Spleen (tissue), 11 donors: ENCODE measurements around the gene MRGPRD. TPM values are rescaled to one million over a fixed set of nuclear protein-coding genes. Genes with fewer than 3 reads are reported as not detected.

Experiments used
- DNase-seq: peaks from one replicate; pipeline ENCODE4 v3.0.0-alpha.2; 2020
- H3K27ac ChIP-seq, 8 donors: fragments of 200-600 bp; sonication (generic) in 7 of 8; 1 replicate in 4 of 8; 2 replicates in 4 of 8; pipeline versions ENCODE4 v1.5.0 to v1.8.0; 2016 to 2021; ENCODE audit warnings: inconsistent platforms in 4 of 8, mild to moderate bottlenecking in 4 of 8, moderate library complexity in 1 of 8
- H3K27me3 ChIP-seq, 7 donors: fragments of 200-600 bp; sonication (generic) in 6 of 7; replicated peaks in 1 of 7; 1 replicate in 4 of 7; 2 replicates in 3 of 7; pipeline versions ENCODE4 v1.5.0 to v1.8.0; 2016 to 2021; ENCODE audit warnings: inconsistent platforms in 3 of 7, mild to moderate bottlenecking in 1 of 7
- H3K36me3 ChIP-seq, 6 donors: fragments of 200-600 bp; sonication (generic) in 5 of 6; 1 replicate in 4 of 6; 2 replicates in 2 of 6; pipeline versions ENCODE4 v1.5.0 to v1.8.0; 2016 to 2021; ENCODE audit warnings: inconsistent platforms in 2 of 6
- H3K4me1 ChIP-seq, 6 donors: fragments of 200-600 bp; sonication (generic) in 5 of 6; 1 replicate in 3 of 6; 2 replicates in 3 of 6; pipeline versions ENCODE4 v1.5.0 to v1.8.0; 2016 to 2021; ENCODE audit warnings: inconsistent platforms in 3 of 6
- H3K4me3 ChIP-seq, 8 donors: fragments of 200-600 bp; sonication (generic) in 7 of 8; 1 replicate in 4 of 8; 2 replicates in 4 of 8; pipeline versions ENCODE4 v1.5.0 to v1.8.0; 2016 to 2021; ENCODE audit warnings: inconsistent platforms in 4 of 8, mild to moderate bottlenecking in 4 of 8, moderate library complexity in 2 of 8
- H3K9me3 ChIP-seq, 8 donors: fragments of 200-600 bp; sonication (generic) in 7 of 8; 1 replicate in 4 of 8; 2 replicates in 4 of 8; pipeline versions ENCODE4 v1.5.0 to v1.8.0; 2016 to 2021; ENCODE audit warnings: inconsistent platforms in 4 of 8
- POLR2A ChIP-seq, 3 donors: fragments of 450-650 bp; IDR thresholded peaks; one replicate each; pipeline ENCODE4 v1.5.1; 2017; ENCODE audit warnings: antibody characterized with exemption in 3 of 3, mild to moderate bottlenecking in 1 of 3
- POLR2AphosphoS5 ChIP-seq, 3 donors: sonication (generic); formaldehyde crosslinking; IDR thresholded peaks; one replicate each; pipeline ENCODE4 v1.5.1; 2017; ENCODE audit warnings: antibody characterized with exemption in 3 of 3
- WGBS, 5 donors: extraction: QIAGEN DNeasy Blood & Tissue Kit in 3 of 5; methylation state at CpG; one replicate each; pipeline versions ENCODE4 v1.1.5 to v1.1.7; 2013 to 2018; 5-methylcytosine and 5-hydroxymethylcytosine counted together
- intact Hi-C: fragments of 100-400 bp; cut with DNase I; formaldehyde crosslinking; loops from one replicate; pipeline ENCODE4 v1.15.0; 2023; ENCODE audit warnings: low total_unique reads
- polyA plus RNA-seq, 3 donors: library from polyadenylated mRNA; stranded (reverse); fragments of 200-250 nt; gene quantifications; one replicate each; pipeline ENCODE4 v1.2.1, GENCODE V29; 2013
- total RNA-seq, 7 donors: library from RNA; depleted of rRNA in 3 of 7; stranded (reverse); fragments of >200 nt in 3 of 7; fragmentation: NEBNext Ultra II Directional in 4 of 7; extraction: Animal tissue kit (Norgen Biotek cat#: 25700) in 4 of 7; gene quantifications; one replicate each; pipeline versions ENCODE4 v1.1.0 to v1.2.1, GENCODE V29; 2016 to 2021
- TF ChIP-seq, protein P1 (sequence below), 11 experiments: fragments of 200-600 bp in 7 of 11; fragments of 450-650 bp in 4 of 11; sonication (generic) in 4 of 11; IDR thresholded peaks in 8 of 11; conservative IDR thresholded peaks in 3 of 11; 1 replicate in 7 of 11; 2 replicates in 4 of 11; pipeline versions ENCODE4 v1.4.0 to v1.8.0; 2016 to 2021; ENCODE audit warnings: antibody characterized with exemption in 11 of 11, inconsistent platforms in 4 of 11, mild to moderate bottlenecking in 1 of 11
- donor health status: healthy with polysubstance abuse.
- donor health status: DM: no; HTN: no; CAD: no; lungs with moderate emphysema.
- donor health status: DM: no; HTN: no; CAD: no.
- donor health status: Bipolar disorder and iron deficiency.
- donor health status: healthy.
- donor health status: DM: no; HTN: no; CAD: no.
- donor health status: DM: yes; HTN: yes; CAD: no.

The MRGPRD gene
- total and polyA plus RNA-seq, 10 donors = not detected

DNA sequence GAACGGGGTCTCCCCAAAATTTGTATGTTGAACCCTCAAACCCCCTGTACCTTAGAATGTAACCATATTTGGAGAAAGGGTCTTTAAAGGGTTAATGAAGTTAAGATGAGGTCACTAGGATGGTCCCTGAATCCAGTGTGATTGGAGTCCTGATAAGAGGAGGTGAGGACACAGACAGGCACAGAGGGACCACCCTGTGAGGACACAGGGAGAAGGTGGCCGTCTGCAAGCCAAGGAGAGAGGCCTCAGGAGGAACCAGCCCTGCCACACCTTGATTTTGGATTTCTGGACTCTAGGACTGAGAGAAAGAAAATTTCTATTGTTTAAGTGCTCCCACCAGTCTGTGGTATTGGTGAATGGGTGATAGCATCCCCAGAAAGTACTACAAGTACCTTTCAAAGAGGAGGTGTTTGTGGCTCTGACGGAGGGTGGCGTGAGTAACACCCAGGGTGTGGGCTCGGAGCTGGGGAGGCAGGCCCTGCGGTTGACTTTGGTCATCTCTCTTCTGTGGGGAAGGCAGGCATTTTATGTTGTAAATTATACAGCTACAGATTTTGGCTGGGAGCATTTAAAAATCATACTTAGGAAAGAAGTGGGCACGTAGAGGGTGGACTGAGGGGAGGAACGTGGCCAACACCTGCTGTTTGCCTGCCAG, 18.4 kb upstream of the MRGPRD start:
- Histone ChIP-seq H3K9me3 (no peaks in the 10 kb centered on the region), H3K4me3 (no peak overlapping the region), H3K27me3 (peaks cover 0 to 71% (median 0%) of the 10 kb centered on the region in 7 donors), H3K36me3 (peaks cover 0 to 6% (median 0%) of the 10 kb centered on the region in 6 donors), H3K27ac (peak overlapping the region in 6 of 8 donors; percentile 20 to 75 (median 55)), H3K4me1 (peaks cover 0 to 42% (median 21%) of the 10 kb centered on the region in 6 donors)
- intact Hi-C loops = no loop called here
- TF ChIP-seq POLR2A (IDR thresholded peaks at IDR 0.05) (no peak), POLR2AphosphoS5 (IDR thresholded peaks at IDR 0.05) (no peak)
- TF ChIP-seq, protein P1, sequence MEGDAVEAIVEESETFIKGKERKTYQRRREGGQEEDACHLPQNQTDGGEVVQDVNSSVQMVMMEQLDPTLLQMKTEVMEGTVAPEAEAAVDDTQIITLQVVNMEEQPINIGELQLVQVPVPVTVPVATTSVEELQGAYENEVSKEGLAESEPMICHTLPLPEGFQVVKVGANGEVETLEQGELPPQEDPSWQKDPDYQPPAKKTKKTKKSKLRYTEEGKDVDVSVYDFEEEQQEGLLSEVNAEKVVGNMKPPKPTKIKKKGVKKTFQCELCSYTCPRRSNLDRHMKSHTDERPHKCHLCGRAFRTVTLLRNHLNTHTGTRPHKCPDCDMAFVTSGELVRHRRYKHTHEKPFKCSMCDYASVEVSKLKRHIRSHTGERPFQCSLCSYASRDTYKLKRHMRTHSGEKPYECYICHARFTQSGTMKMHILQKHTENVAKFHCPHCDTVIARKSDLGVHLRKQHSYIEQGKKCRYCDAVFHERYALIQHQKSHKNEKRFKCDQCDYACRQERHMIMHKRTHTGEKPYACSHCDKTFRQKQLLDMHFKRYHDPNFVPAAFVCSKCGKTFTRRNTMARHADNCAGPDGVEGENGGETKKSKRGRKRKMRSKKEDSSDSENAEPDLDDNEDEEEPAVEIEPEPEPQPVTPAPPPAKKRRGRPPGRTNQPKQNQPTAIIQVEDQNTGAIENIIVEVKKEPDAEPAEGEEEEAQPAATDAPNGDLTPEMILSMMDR (IDR thresholded peaks at IDR 0.05 in 8 of 11, conservative IDR thresholded peaks at IDR 0.05 in 3 of 11) = no peak
- 79 to 95% (median 83%) methylated on average over 8 of the region's 8 CpGs for WGBS, 5 donors
- peak; percentile 70 for DNase-seq

DNA sequence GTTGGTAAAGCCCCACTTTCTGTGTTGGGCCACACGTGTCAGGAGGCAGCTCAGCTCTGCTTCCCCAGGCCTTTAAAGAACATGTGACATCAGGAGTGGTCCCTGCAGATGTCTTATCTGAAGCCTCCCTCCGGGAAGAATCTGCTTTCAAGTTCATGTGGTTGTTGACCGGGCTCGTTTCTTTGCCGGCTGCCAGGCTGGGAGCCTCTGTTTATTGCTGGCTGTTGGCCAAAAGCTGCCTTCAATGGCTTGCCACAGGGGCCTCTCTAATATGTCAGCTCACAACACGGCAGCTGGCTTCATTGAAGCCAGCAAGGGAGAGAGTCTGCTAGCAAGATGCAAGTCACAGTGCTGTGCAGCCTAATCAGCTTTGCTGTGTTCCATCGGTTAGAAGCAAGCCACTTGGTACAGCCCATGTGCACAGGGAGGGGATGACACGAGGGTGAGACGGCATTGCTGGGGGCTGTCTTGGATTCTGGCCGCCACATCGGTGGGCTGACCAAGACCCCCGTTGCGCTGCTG, 17.7 kb upstream of the MRGPRD start:
- peak overlapping the region in 5 of 8 donors; percentile 20 to 75 (median 59) for H3K27ac ChIP-seq
- intact Hi-C loops = no loop called here
- peak; percentile 54 for DNase-seq
- no peaks in the 10 kb centered on the region for H3K36me3 ChIP-seq
- TF ChIP-seq POLR2A (IDR thresholded peaks at IDR 0.05) (no peak), POLR2AphosphoS5 (IDR thresholded peaks at IDR 0.05) (no peak)
- TF ChIP-seq, protein P1 (IDR thresholded peaks at IDR 0.05 in 8 of 11, conservative IDR thresholded peaks at IDR 0.05 in 3 of 11) = no peak
- no peaks in the 10 kb centered on the region for H3K9me3 ChIP-seq
- 27 to 45% (median 35%) methylated on average over 9 to 13 of the region's 13 CpGs for WGBS, 5 donors
- peaks cover 0 to 42% (median 21%) of the 10 kb centered on the region in 6 donors for H3K4me1 ChIP-seq
- peaks cover 0 to 71% (median 6%) of the 10 kb centered on the region in 7 donors for H3K27me3 ChIP-seq
- no peak overlapping the region for H3K4me3 ChIP-seq

DNA sequence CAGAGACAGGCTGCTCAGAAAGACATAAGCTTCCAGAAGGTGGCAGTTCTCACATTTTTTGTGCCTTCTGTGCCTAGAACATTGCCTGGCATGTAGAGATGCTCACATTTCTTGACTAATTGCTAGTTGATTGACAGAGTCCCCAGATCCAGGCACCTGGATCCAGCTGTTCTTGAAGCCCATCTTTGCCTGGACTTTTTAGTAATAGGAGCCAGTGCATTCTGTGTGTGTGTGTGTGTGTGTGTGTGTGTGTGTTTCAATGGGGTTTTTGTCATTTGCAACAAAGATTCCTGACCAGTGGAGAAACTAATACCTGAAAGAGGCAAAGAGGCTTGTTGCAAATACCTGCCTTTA, 17.2 kb upstream of the MRGPRD start:
- intact Hi-C loops = no loop called here
- Histone ChIP-seq H3K9me3 (no peaks in the 10 kb centered on the region), H3K36me3 (no peaks in the 10 kb centered on the region), H3K27me3 (peaks cover 0 to 71% (median 7%) of the 10 kb centered on the region in 7 donors), H3K27ac (peak overlapping the region in 2 of 8 donors; percentile 51 to 75), H3K4me3 (no peak overlapping the region), H3K4me1 (peaks cover 0 to 41% (median 20%) of the 10 kb centered on the region in 6 donors)
- no peak for DNase-seq
- no peak for TF ChIP-seq POLR2AphosphoS5 (IDR thresholded peaks at IDR 0.05)
- no peak for TF ChIP-seq POLR2A (IDR thresholded peaks at IDR 0.05)
- TF ChIP-seq, protein P1 (IDR thresholded peaks at IDR 0.05 in 8 of 11, conservative IDR thresholded peaks at IDR 0.05 in 3 of 11) = no peak
